HUES48 (cell line): Measurements from ENCODE around the gene DOK3.

Experiments
- H3K27ac ChIP-seq: one replicate; pipeline ENCODE4 v1.7.0; 2013; ENCODE audit warnings: low read depth, low read length, inconsistent platforms
- H3K27me3 ChIP-seq: 2 replicates; pipeline ENCODE4 v1.6.1; 2013; ENCODE audit warnings: mild to moderate bottlenecking, low read length; ENCODE audit not compliant: control insufficient read depth, insufficient read depth
- H3K36me3 ChIP-seq: 2 replicates; pipeline ENCODE4 v1.6.1; 2013; ENCODE audit warnings: low read length; ENCODE audit not compliant: control insufficient read depth, insufficient read depth
- H3K4me1 ChIP-seq: 2 replicates; pipeline ENCODE4 v1.6.1; 2013; ENCODE audit warnings: mild to moderate bottlenecking, low read length; ENCODE audit not compliant: control insufficient read depth, insufficient read depth
- H3K4me3 ChIP-seq: 2 replicates; pipeline ENCODE4 v1.5.1; 2013; ENCODE audit warnings: mild to moderate bottlenecking, low read depth, low read length
- H3K9ac ChIP-seq: 2 replicates; pipeline ENCODE4 v1.6.1; 2013; ENCODE audit warnings: mild to moderate bottlenecking, low read depth, low read length, moderate library complexity
- H3K9me3 ChIP-seq: 2 replicates; pipeline ENCODE4 v1.6.1; 2013; ENCODE audit warnings: low read length; ENCODE audit not compliant: control insufficient read depth, insufficient read depth

DOK3 gene

DNA sequence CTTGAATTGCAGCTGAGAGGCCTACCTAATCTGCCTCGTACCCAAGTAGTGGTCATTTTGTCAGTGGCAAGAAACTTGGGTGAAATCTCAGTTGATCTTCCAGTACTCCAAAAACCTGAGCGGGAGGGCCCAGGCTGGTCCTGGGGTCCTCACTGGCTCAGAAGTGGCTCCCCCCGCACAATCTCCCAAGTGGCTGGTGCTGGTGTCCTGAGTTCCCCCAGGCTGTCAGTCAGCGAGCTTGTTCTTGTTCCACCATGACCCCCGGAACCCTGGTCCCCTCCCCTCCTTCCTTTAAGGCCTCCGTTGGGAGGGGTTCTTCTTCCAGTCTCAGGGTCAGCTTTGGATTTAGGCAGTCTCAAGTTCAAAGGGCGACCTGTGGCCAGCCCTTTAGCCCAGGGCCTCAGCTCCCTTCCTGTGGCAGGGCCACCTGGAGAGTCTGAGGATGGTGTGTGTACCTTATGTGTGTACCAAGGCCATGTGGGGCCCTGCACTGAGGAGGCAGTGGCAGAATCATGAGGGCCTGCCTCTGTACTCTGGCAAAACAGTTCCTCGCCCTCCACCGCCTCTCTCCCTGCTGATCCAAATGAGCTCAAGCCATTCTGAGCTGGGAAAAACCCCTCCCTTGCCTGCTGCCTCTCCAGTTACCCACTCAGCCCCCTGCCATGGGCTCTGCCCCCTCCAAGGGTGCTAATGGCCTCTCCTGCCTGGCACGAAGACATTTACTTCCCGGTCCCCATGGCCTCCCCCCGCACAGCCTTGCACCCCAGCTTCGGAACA lies 31.7 kb downstream of the DOK3 start:
- H3K9ac ChIP-seq, result no peak overlapping the region
- H3K9me3 ChIP-seq, result no peaks in the 10 kb centered on the region
- H3K4me3 ChIP-seq, result no peak overlapping the region
- H3K36me3 ChIP-seq, result peaks cover 11% of the 10 kb centered on the region; the same call in 1 of the 2 replicates
- H3K27me3 ChIP-seq, result no peaks in the 10 kb centered on the region
- peaks cover 20% of the 10 kb centered on the region for H3K4me1 ChIP-seq
- peak overlapping the region; percentile 28 for H3K27ac ChIP-seq

DNA sequence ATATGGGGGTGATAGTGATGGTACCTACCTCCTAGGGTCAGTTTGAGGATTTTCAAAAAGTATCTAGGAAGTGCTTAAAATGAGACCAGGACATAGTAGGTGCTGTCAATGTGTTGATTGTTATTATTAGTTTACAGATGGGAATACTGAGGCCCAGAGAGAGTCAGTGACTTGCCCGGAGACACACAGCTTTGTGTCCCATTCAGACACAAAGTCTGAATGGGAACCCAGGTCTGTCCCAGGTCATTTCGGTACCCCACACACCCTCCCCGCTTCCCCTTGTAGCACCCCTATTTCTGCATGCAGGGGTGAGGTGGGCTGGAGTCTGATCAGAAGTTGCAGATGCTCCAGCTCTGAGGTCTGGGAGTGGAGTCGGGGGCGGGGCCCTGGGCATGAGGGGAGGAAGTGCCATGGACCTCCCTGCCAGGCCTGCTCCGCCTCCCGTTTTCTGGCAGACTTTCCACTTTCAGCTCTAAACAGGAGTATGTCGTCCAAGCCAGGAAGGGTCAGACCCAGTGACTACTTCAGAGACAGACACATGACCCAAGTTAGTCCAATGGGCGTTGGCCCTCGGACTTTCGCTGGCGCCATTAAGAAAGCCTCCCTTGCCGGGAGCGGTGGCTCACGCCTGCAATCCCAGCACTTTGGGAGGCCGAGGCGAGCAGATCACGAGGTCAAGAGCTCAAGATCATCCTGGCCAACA lies 32.9 kb downstream of the DOK3 start:
- H3K4me1 ChIP-seq, result peaks cover 25% of the 10 kb centered on the region
- no peak overlapping the region for H3K27ac ChIP-seq
- no peaks in the 10 kb centered on the region for H3K27me3 ChIP-seq

DNA sequence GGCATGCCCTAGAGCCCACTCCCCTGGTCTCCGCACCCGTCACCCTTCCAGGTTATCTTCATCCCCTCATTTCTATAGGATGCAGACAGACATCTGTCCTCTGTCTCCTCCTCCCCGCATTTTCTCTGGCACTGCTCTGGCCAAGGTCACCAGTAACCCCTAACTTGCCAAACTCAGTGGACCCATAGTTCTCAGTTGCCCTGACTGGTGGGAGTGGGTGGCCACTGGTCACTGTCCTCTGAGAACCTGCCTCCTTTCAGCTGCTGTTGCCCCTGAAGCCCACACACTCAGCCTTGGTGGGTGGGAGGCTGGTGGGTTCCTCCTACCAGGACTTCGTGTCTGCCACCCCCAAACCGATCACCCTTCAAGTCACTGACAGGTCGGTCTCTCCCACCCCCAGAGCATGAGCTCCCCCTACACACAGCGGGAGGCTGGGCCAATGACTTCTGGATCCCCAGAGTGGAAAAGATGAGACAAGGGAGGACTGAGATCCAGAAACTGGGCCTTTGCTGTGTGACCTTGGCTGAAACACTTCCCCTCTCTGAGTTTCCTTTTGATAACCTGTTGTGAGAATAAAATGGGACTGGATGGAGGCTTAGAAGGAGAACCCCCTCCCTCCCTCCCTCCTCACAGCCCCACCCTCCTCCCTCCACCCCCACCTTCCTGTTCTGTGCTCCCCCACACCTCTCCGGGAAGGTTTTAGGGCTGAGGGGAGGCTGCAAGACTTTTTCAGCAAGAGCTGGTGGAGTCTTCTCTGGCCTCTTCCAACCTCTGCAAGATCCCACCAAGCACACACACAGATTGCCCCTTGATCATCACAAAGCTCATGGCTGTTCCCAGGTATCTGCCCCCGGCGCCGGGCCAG lies 33.8 kb downstream of the DOK3 start:
- Histone ChIP-seq H3K9me3 (no peaks in the 10 kb centered on the region), H3K36me3 (peaks cover 15% of the 10 kb centered on the region), H3K4me3 (no peak overlapping the region), H3K27ac (no peak overlapping the region), H3K27me3 (no peaks in the 10 kb centered on the region), H3K9ac (no peak overlapping the region), H3K4me1 (peaks cover 34% of the 10 kb centered on the region)

More for the DNA sequence above, 32.9 kb downstream of the DOK3 start:
- H3K9ac ChIP-seq, result no peak overlapping the region
- H3K36me3 ChIP-seq, result peaks cover 8% of the 10 kb centered on the region
- no peak overlapping the region for H3K4me3 ChIP-seq
- H3K9me3 ChIP-seq, result no peaks in the 10 kb centered on the region

DNA sequence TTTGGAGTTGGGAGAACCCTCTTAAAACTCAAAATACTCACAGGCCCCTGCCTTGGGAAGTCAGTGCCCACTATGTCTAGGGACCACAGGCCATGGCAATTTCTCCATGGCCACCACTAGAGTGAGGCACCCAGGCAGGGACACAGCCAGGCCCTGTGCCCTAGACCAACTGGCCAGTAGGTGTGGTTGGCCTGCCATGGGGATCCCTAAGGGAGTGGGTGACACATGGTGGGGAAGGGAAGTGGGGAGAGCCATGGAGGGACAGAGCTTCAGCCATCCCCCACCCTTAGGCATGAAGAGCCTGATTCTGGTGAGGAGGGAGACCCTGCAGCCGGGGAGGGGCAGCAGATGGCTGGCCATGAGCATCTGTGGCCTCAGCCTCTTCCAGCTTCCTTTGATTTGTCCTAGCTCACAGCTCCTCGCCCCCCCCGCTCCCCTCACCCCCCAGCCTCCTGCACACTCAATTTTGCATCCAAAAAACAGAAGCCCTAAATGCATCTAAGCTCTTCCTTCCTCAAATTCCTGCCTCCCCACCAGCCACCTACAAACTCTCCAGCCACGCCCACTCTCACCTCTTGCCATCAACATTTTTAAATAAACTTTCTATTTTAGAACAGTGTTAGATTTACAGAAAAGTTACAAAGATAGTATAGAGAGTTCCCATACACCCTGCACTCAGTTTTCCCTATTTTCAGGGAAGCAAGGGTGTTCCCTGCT lies 34.6 kb downstream of the DOK3 start:
- Histone ChIP-seq H3K27me3 (no peaks in the 10 kb centered on the region), H3K9ac (no peak overlapping the region), H3K4me1 (peaks cover 42% of the 10 kb centered on the region), H3K27ac (no peak overlapping the region), H3K9me3 (no peaks in the 10 kb centered on the region), H3K4me3 (no peak overlapping the region), H3K36me3 (peaks cover 23% of the 10 kb centered on the region)

DNA sequence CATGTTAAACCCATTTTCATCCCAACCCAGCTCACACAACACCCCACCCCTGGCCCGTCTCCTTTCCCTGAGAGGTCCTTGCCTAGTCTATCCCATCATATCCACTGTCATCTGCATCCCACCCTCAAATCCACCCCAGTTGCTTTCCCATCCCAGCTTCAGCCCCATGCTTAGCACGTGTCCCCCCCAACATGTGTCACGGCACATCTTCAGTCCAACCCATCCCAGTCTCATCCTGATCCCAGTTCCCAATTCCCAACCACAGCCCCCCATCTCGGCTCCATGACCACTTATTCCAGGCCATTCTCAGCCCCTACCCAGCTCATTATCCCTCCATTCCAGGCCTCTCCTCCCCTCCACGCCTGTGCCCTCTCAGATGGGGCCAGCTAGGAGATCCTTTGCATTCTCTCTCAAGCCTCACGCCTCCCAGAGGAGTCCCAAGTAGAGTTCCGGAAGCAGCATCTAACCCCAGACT lies 35.6 kb downstream of the DOK3 start:
- no peaks in the 10 kb centered on the region for H3K9me3 ChIP-seq
- peaks cover 26% of the 10 kb centered on the region for H3K36me3 ChIP-seq
- peak overlapping the region; percentile 25; the same call in 1 of the 2 replicates for H3K9ac ChIP-seq
- peaks cover 48% of the 10 kb centered on the region for H3K4me1 ChIP-seq
- H3K4me3 ChIP-seq, result peak overlapping the region; percentile 45
- H3K27ac ChIP-seq, result no peak overlapping the region
- H3K27me3 ChIP-seq, result no peaks in the 10 kb centered on the region

DNA sequence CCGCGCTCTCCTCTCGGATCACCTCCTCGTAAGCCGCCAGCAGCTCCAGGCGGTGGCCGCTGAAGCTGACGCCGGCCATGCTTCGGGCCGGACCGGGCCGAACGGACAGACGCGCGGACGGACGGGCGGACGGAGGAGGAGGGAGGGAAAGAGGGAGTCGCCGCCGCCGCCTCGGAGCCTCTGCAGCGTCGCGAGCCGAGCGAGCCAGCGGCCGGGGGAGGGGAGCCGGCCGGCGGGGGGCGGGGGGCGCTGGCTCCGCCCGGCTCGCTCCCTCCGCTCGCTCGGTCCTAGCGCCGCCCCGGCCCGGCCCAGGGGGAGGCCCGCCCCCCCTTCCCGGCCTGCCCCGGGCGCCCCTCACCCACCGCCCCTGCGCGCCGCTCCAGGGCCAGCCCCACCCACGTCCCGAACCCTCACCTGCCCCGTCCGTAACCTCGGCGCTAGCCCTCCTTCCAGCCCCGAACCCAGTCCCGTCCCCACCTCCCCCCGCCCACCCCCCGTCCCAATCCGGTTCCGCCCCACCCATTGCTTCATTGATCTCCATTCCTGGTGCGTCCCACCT lies 36.1 kb downstream of the DOK3 start, which contains the start of gene DBN1:
TSS of gene DBN1 (minus strand) at position 192 of the 559 bp plus-strand sequence. CDS start at position 79, 113 bp downstream.
- Histone ChIP-seq H3K9ac (peak within 1 kb of the TSS; percentile 96), H3K27me3 (no peaks in the 10 kb centered on the region), H3K4me1 (peaks cover 48% of the 10 kb centered on the region)

DNA sequence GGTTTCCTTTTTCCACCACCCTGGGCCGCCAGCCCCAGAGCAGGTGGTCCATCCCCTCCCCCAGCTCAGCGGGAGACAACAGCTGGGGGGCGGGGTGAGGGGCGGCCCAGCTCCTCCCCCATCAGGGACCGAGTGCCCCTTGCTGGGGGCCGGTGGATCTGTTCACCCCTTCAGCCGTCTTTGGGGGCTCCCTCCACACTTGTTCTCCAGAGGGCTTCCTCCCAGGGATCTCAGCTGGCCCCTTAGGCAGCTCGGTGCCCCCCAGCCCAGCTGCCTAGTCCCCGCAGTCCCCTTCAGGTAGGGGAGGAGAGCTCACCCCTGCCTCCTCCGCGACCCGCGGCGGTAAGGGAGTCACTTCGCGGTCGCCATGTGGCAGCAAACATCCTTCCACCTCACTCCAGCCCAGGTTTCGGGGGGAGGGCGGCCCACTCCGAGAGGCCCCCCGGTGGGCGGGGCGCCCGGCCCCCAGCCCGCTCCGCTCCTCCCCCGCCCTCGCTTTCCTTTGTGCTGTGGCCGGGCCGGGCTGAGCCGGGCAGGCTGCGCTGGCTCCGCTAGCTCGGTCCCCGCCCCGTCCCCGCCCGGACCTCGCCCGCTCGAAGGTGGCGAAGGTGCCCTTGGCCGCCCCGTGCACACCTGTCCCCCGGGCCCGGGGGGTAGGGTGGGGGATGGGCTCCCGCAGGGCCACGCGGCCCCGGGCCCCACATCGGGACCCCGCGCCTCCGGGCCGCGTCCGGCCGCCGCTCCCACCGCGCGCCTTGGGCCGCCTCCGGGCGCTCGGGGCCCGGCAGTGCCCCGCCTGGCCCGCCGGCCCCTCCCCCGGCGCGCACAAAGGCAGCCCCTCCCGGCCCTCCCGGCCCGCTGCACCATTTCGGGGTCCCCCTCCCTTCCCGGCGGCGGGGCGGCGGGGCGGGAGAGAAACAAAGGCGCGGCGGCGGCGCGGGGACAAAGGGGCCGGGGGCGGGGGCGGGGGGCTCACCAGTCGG lies 36.9 kb downstream of the DOK3 start:
- Histone ChIP-seq H3K9ac (peak overlapping the region; percentile 96), H3K36me3 (peaks cover 38% of the 10 kb centered on the region), H3K9me3 (no peaks in the 10 kb centered on the region), H3K27me3 (no peaks in the 10 kb centered on the region), H3K4me1 (peaks cover 48% of the 10 kb centered on the region), H3K4me3 (peak overlapping the region; percentile 96), H3K27ac (peak overlapping the region; percentile 94)

More for the DNA sequence above, 36.1 kb downstream of the DOK3 start, which contains the start of gene DBN1:
- peak within 1 kb of the TSS; percentile 94 for H3K27ac ChIP-seq
- peak within 1 kb of the TSS; percentile 96 for H3K4me3 ChIP-seq
- H3K9me3 ChIP-seq, result no peaks in the 10 kb centered on the region
- peaks cover 31% of the 10 kb centered on the region for H3K36me3 ChIP-seq

DNA sequence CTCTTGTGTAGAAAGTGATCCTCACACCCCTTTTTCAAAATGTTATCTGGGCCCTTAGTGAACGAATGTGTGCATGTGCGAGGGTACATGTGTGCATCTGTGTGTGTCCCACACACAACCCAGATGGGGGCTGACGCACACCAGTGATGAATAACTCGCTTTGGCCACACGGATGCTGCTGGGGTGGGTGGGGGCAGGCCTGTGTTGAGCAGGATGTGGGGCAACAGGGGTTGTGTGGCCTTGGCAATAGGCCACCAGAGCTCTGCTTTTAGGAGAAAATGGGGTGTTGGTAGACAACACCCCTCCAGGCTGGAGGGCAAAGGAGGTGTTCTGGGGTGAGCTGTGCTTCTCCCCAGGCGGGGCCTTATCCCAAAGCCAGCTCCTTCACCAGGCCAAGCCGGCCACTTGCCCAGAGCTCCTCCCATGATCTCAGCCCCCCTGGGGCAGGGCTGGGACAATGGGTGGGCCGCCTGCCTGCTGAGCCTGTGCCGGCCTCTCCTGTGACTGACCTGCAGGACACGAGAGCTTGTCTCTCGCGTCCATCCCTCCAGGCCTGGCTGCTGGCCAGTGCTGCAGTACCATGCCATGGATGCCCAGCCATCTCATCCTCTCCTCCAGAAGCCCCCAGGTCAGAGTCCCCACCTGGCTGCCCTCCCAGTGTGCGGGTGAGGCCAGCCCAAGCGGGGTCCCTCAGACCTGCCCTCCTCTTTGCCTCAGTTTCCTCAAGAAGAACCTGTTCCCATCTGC lies 37.8 kb downstream of the DOK3 start:
- Histone ChIP-seq H3K27ac (peak overlapping the region; percentile 94), H3K9ac (peak overlapping the region; percentile 96), H3K36me3 (peaks cover 48% of the 10 kb centered on the region), H3K27me3 (no peaks in the 10 kb centered on the region), H3K9me3 (no peaks in the 10 kb centered on the region), H3K4me3 (peak overlapping the region; percentile 96), H3K4me1 (peaks cover 47% of the 10 kb centered on the region)
